ENCODE results near the gene IFRD2.

The IFRD2 gene

GRCh38 chr3:50299929-50300680 lies 7.9 kb upstream of the IFRD2 start:
- Mint-ChIP-seq H3K4me3 (peak overlapping the region; percentile 96), H3K27ac (peak overlapping the region; percentile 54), H3K4me1 (peaks cover 29% of the 10 kb centered on the region), H3K9me3 (no peaks in the 10 kb centered on the region), H3K27me3 (ENCODE audit: low read depth, poor library complexity) (peaks cover 5% of the 10 kb centered on the region), H3K36me3 (ENCODE audit: low read depth) (no peaks in the 10 kb centered on the region)
- DNase-seq, result no peak
- TF ChIP-seq CTCF (IDR thresholded peaks at IDR 0.05), result no peak

GRCh38 chr3:50299638-50299928 lies 7.4 kb upstream of the IFRD2 start:
- no peak for TF ChIP-seq CTCF (IDR thresholded peaks at IDR 0.05)
- H3K4me1 Mint-ChIP-seq, result peaks cover 29% of the 10 kb centered on the region
- no peaks in the 10 kb centered on the region for H3K9me3 Mint-ChIP-seq
- peak overlapping the region; percentile 95 for H3K27ac Mint-ChIP-seq
- H3K36me3 Mint-ChIP-seq (ENCODE audit: low read depth), result no peaks in the 10 kb centered on the region
- H3K27me3 Mint-ChIP-seq (ENCODE audit: low read depth, poor library complexity), result peaks cover 5% of the 10 kb centered on the region
- no peak for DNase-seq
- peak overlapping the region; percentile 96 for H3K4me3 Mint-ChIP-seq

GRCh38 chr3:50298836-50299637 lies 6.8 kb upstream of the IFRD2 start, which contains the start of the genes HYAL3 and NAA80:
HYAL3 (minus strand) TSS chr3:50299405; CDS start chr3:50295602, 3,803 bp downstream.
NAA80 (minus strand) TSS chr3:50299405; CDS start chr3:50297463, 1,942 bp downstream.
- no peaks in the 10 kb centered on the region for H3K36me3 Mint-ChIP-seq (ENCODE audit: low read depth)
- peak within 1 kb of the TSS; percentile 95 for H3K27ac Mint-ChIP-seq
- H3K4me3 Mint-ChIP-seq, result peak within 1 kb of the TSS; percentile 96
- DNase-seq, result peak; percentile 99
- peaks cover 5% of the 10 kb centered on the region for H3K27me3 Mint-ChIP-seq (ENCODE audit: low read depth, poor library complexity)
- peaks cover 29% of the 10 kb centered on the region for H3K4me1 Mint-ChIP-seq
- H3K9me3 Mint-ChIP-seq, result no peaks in the 10 kb centered on the region
- peak; percentile 26 for TF ChIP-seq CTCF (IDR thresholded peaks at IDR 0.05)

- DNase-seq, result no peak
- Mint-ChIP-seq H3K27ac (no peak overlapping the region), H3K36me3 (ENCODE audit: low read depth) (no peaks in the 10 kb centered on the region), H3K9me3 (no peaks in the 10 kb centered on the region), H3K4me1 (peaks cover 27% of the 10 kb centered on the region), H3K4me3 (peak overlapping the region; percentile 96), H3K27me3 (ENCODE audit: low read depth, poor library complexity) (peaks cover 5% of the 10 kb centered on the region)
- TF ChIP-seq CTCF (IDR thresholded peaks at IDR 0.05), result no peak
Observed at GRCh38 chr3:50297896-50298725, 5.9 kb upstream of the IFRD2 start.

- Mint-ChIP-seq H3K4me1 (peaks cover 28% of the 10 kb centered on the region), H3K27ac (no peak overlapping the region), H3K9me3 (no peaks in the 10 kb centered on the region), H3K36me3 (ENCODE audit: low read depth) (no peaks in the 10 kb centered on the region), H3K4me3 (no peak overlapping the region), H3K27me3 (ENCODE audit: low read depth, poor library complexity) (peaks cover 5% of the 10 kb centered on the region)
- no peak for TF ChIP-seq CTCF (IDR thresholded peaks at IDR 0.05)
- no peak for DNase-seq
Observed at GRCh38 chr3:50297384-50297775, 5.2 kb upstream of the IFRD2 start.
